K562 (cell line): ENCODE data around the gene SPATA24. TPM values are rescaled to one million over a fixed set of nuclear protein-coding genes. Genes with fewer than 3 reads are reported as not detected.
A peak's percentile ranks its signal among the peaks of the same experiment; 100 is the strongest.

Experiments used
- DIDO1 ChIP-seq: fragments of 450-650 bp; IDR thresholded peaks from 2 replicates; pipeline ENCODE4 v1.6.1; 2016; ENCODE audit warnings: low read depth, missing biosample characterization, missing genetic modification characterization
- ETS1 ChIP-seq: conservative IDR thresholded peaks from 2 replicates; pipeline ENCODE4 v1.6.1; 2011; ENCODE audit warnings: low read depth, mild to moderate bottlenecking, low read length; ENCODE audit not compliant: control insufficient read depth
- ETV5 ChIP-seq: sonication (generic); formaldehyde crosslinking; IDR thresholded peaks from 2 replicates; pipeline ENCODE4 v1.4.0; 2020; ENCODE audit warnings: low read depth, mild to moderate bottlenecking, missing genetic modification reagents
- ETV6 ChIP-seq, 3 experiments: fragments of 150-350 bp in 1 of 3; sonication (generic) in 1 of 3; formaldehyde crosslinking in 1 of 3; IDR thresholded peaks; 2 replicates each; pipeline versions ENCODE4 v1.6.1 to v1.8.0; 2014 to 2022; ENCODE audit warnings: borderline replicate concordance in 2 of 3, low read depth in 2 of 3, antibody characterized with exemption in 1 of 3, low read length in 1 of 3, mild to moderate bottlenecking in 1 of 3, missing genetic modification reagents in 1 of 3
- FOXK1 ChIP-seq: sonication (generic); formaldehyde crosslinking; IDR thresholded peaks from 2 replicates; pipeline ENCODE4 v1.8.0; 2022; ENCODE audit warnings: missing genetic modification reagents, mild to moderate bottlenecking, borderline replicate concordance
- GATA2 ChIP-seq: sonication (generic); formaldehyde crosslinking; IDR thresholded peaks from 2 replicates; pipeline ENCODE4 v1.4.0; 2020; ENCODE audit warnings: mild to moderate bottlenecking, missing genetic modification reagents
- GTF2A2 ChIP-seq: IDR thresholded peaks from 2 replicates; pipeline ENCODE4 v1.6.1; 2016; ENCODE audit warnings: mild to moderate bottlenecking, missing genetic modification characterization, missing compliant biosample characterization
- JUND ChIP-seq, 2 experiments: IDR thresholded peaks; 2 replicates in 1 of 2; 3 replicates in 1 of 2; pipeline ENCODE4 v1.6.1; 2011; ENCODE audit warnings: borderline replicate concordance in 2 of 2, low read depth in 2 of 2, low read length in 2 of 2, improper control_type of control experiment in 1 of 2, missing biosample characterization in 1 of 2, missing genetic modification characterization in 1 of 2, missing genetic modification reagents in 1 of 2
- KAT7 ChIP-seq: sonication (generic); formaldehyde crosslinking; IDR thresholded peaks from 2 replicates; pipeline ENCODE4 v1.8.0; 2022; ENCODE audit warnings: missing genetic modification reagents, mild to moderate bottlenecking, borderline replicate concordance
- L3MBTL2 ChIP-seq: fragments of 450-650 bp; IDR thresholded peaks from 2 replicates; pipeline ENCODE4 v1.6.1; 2016; ENCODE audit warnings: mild to moderate bottlenecking, moderate library complexity
- MAFG ChIP-seq: fragments of 450-650 bp; conservative IDR thresholded peaks from 2 replicates; pipeline ENCODE4 v1.6.1; 2016; ENCODE audit warnings: missing genetic modification characterization, missing compliant biosample characterization
- MBD2 ChIP-seq: sonication (generic); IDR thresholded peaks from 2 replicates; pipeline ENCODE4 v1.6.1; 2016; ENCODE audit warnings: low read depth, borderline replicate concordance
- NCOR1 ChIP-seq: fragments of 450-650 bp; IDR thresholded peaks from 2 replicates; pipeline ENCODE4 v1.6.1; 2016; ENCODE audit warnings: mild to moderate bottlenecking, moderate library complexity
- NFRKB ChIP-seq: fragments of 450-650 bp; IDR thresholded peaks from 2 replicates; pipeline ENCODE4 v1.6.1; 2016; ENCODE audit warnings: low read depth
- POLR2AphosphoS2 ChIP-seq: IDR thresholded peaks from 2 replicates; pipeline ENCODE4 v1.6.1; 2012; ENCODE audit warnings: low read length, improper control_type of control experiment
- PRDM10 ChIP-seq: fragments of 450-650 bp; IDR thresholded peaks from 2 replicates; pipeline ENCODE4 v1.6.1; 2018; ENCODE audit not compliant: partially characterized antibody
- RBM22 ChIP-seq: fragments of 200-400 bp; formaldehyde crosslinking; IDR thresholded peaks from 2 replicates; pipeline ENCODE4 v1.6.1; 2018; ENCODE audit warnings: low read length, low read depth; ENCODE audit not compliant: poor library complexity, severe bottlenecking
- SMC3 ChIP-seq: conservative IDR thresholded peaks from 2 replicates; pipeline ENCODE4 v1.6.1; 2011; ENCODE audit warnings: low read depth, low read length, improper control_type of control experiment; ENCODE audit not compliant: insufficient read depth
- SPI1 ChIP-seq: IDR thresholded peaks from 2 replicates; pipeline ENCODE4 v1.6.1; 2011; ENCODE audit warnings: low read depth, low read length, control low read depth, borderline replicate concordance
- U2AF1 ChIP-seq: fragments of 200-400 bp; formaldehyde crosslinking; optimal IDR thresholded peaks from 2 replicates; pipeline ENCODE3; 2017; ENCODE audit warnings: mild to moderate bottlenecking, low read depth, low read length, moderate library complexity
- U2AF2 ChIP-seq: fragments of 200-400 bp; formaldehyde crosslinking; optimal IDR thresholded peaks from 2 replicates; pipeline ENCODE3; 2017; ENCODE audit warnings: low read depth, mild to moderate bottlenecking, low read length
- ZNF165 ChIP-seq: fragments of 250-450 bp; sonication (Bioruptor Pico); IDR thresholded peaks from 2 replicates; pipeline ENCODE4 v1.4.0; 2020; ENCODE audit warnings: borderline replicate concordance
- polyA plus RNA-seq, 8 experiments: library from polyadenylated mRNA; depleted of rRNA in 4 of 8; stranded (reverse) in 5 of 8; unstranded in 3 of 8; fragments of >200 nt; fragmentation: Nextera tagmentation in 2 of 8; fragmentation: Illumina TruSeq in 1 of 8; extraction: Ambion mirVana in 2 of 8; extraction: Trizol in 1 of 8; gene quantifications; 2 replicates each; pipeline versions ENCODE4 v1.2.1 to v1.2.3, GENCODE V29; 2011 to 2014; ENCODE audit warnings: inconsistent platforms in 1 of 8, missing spikeins in 1 of 8
- total RNA-seq, 7 experiments: library from RNA; depleted of rRNA in 6 of 7; stranded (reverse); fragments of >200 nt in 6 of 7; fragmentation: Illumina TruSeq in 2 of 7; extraction: Trizol in 2 of 7; gene quantifications; 2 replicates each; pipeline versions ENCODE4 v1.2.1 to v1.2.3, GENCODE V29; 2011 to 2021; ENCODE audit warnings: low replicate concordance in 1 of 7

SPATA24 gene
- total and polyA plus RNA-seq, 9 of the 15 experiments (the other 6 are each of a cell fraction or from before 2014, with no cell fraction given), result 4.1 to 12.6 (median 8.0) TPM

GRCh38 chr5:139403787-139404483, at the start of gene SPATA24 (continued):
- TF ChIP-seq KAT7 (CRISPR knock-in tag) (no peak; the same call in 1 of the 2 replicates), U2AF2 (no peak), L3MBTL2 (peak; percentile 92), ETS1 (peak; percentile 46; the same call in 1 of the 2 replicates), GTF2A2 (no peak), SMC3 (no peak), ETV6 (IDR thresholded peaks at IDR 0.05; ENCODE audit: borderline replicate concordance in 1 of 2, low read depth in 2 of 2, low read length in 1 of 2) (no peak), ETV6 (CRISPR knock-in tag; IDR thresholded peaks at IDR 0.05; ENCODE audit: borderline replicate concordance) (no peak), NCOR1 (no peak), ETV5 (CRISPR knock-in tag) (peak; percentile 76; the same call in 1 of the 2 replicates), POLR2AphosphoS2 (no peak), PRDM10 (peak; percentile 95), RBM22 (peak; percentile 56), NFRKB (peak; percentile 66; the same call in 1 of the 2 replicates), GATA2 (CRISPR knock-in tag) (no peak), JUND (IDR thresholded peaks at IDR 0.05; ENCODE audit: borderline replicate concordance, low read depth, low read length) (peak; percentile 81), JUND (tag; IDR thresholded peaks at IDR 0.05; ENCODE audit: borderline replicate concordance, low read depth, low read length) (no peak; the same call in 2 of the 3 replicates), SPI1 (peak; percentile 10; the same call in 1 of the 2 replicates), FOXK1 (no peak), U2AF1 (no peak), ZNF165 (CRISPR knock-in tag) (no peak), MBD2 (peak; percentile 65; the same call in 1 of the 2 replicates), MAFG (tag) (no peak), DIDO1 (tag) (no peak)
